ENCODE results near the gene SQSTM1.

The SQSTM1 gene

GRCh38 chr5:179794575-179794974 lies 26.1 kb upstream of the SQSTM1 start:
- DNase-seq = no peak

DNA sequence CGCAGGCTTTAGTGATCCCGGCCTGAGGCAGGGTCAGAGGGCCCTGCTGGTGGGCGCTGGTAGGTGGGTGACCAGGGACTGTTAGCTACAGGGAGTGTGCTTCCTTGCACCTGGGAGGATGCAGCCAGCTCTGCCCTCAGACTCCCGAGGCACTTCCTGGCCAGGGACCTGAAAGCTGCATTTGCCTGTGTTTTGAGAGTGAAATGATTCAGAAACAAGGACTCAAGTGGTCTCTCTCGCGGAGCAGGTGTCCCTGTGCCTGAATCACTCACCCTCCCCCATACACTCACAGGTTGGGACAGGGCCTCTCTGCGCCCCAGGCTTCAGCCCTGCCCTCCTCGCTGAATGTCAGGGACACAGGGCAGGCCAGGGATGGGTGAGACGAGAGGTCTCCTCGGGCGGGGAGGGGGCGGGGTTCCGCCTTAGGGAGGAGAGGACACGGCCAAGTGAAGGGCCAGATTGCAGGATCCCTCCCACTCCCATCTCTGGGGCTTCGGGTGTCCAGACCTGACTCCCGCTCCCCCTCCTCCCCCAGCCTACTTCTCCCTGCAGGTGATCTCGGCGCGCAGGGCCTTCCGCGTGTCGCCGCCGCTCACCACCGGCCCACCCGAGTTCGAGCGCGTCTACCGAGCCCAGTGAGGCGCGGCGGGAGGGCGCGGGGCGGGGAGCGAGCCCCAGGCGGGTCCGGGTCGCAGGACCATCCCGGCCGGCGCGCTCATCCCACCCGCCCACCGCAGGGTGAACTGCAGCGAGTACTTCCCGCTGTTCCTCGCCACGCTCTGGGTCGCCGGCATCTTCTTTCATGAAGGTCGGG lies 25.4 kb upstream of the SQSTM1 start:
- DNase-seq = peak in 1 of 58 donors; percentile 43

DNA sequence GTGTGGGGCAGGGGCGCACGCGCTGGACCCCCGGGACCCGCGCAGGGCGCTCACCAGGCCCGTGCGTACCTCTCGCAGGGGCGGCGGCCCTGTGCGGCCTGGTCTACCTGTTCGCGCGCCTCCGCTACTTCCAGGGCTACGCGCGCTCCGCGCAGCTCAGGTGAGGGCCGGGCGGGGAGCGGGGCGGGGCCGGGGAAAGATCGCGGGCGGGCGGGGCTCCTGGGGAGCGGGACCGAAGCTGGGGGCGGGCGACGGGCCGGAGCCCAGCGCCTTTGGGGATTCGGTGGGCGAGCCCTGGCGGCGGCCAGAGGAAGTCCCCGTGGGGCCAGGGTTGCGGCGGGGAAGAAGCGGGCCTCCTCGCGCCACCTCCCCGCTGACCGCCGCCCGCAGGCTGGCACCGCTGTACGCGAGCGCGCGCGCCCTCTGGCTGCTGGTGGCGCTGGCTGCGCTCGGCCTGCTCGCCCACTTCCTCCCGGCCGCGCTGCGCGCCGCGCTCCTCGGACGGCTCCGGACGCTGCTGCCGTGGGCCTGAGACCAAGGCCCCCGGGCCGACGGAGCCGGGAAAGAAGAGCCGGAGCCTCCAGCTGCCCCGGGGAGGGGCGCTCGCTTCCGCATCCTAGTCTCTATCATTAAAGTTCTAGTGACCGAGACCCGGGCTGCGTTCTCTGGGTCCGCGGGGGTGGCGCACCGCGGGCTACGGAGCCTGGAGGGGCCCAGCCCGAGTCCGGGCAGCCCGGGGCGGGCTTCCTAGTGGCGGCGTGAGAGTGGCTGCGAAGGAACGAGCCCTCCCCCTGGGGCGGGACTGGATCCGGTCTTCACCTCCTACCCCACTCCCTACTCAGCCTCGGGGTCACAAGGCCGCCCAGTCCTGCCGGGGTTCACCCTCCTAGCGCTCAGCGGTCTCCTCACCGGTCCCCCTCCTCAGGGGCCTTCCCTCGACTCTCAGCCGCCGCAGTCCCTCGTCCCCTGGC lies 24.6 kb upstream of the SQSTM1 start:
- DNase-seq = peak in 50 of 58 donors; percentile 10 to 84 (median 60)

- DNase-seq = no peak
These were observed 23.7 kb upstream of the SQSTM1 start for GRCh38 chr5:179796877-179797608.

DNA sequence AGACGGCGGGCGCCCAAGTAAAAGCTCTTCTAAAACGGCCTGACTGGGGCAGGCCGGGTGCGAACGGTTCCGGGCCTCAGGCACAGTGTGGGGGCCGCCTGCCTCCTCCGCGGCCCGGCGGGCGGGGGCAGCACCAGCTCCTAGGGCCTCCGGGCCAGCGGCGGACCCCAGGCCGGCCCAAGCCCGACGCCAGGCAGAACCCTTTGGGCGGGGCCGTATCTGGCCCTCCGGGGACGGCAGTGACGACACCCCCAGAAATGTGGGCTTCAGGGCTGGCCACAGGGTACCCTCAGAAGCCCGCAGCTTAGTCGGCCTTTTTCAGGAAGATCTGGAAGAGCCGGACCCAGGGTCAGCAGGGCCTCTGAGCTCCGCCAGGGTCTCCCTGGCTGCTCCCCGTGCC lies 23.0 kb upstream of the SQSTM1 start:
- no peak for DNase-seq

- no peak for DNase-seq
These were observed 22.4 kb upstream of the SQSTM1 start for GRCh38 chr5:179798144-179798770.

DNA sequence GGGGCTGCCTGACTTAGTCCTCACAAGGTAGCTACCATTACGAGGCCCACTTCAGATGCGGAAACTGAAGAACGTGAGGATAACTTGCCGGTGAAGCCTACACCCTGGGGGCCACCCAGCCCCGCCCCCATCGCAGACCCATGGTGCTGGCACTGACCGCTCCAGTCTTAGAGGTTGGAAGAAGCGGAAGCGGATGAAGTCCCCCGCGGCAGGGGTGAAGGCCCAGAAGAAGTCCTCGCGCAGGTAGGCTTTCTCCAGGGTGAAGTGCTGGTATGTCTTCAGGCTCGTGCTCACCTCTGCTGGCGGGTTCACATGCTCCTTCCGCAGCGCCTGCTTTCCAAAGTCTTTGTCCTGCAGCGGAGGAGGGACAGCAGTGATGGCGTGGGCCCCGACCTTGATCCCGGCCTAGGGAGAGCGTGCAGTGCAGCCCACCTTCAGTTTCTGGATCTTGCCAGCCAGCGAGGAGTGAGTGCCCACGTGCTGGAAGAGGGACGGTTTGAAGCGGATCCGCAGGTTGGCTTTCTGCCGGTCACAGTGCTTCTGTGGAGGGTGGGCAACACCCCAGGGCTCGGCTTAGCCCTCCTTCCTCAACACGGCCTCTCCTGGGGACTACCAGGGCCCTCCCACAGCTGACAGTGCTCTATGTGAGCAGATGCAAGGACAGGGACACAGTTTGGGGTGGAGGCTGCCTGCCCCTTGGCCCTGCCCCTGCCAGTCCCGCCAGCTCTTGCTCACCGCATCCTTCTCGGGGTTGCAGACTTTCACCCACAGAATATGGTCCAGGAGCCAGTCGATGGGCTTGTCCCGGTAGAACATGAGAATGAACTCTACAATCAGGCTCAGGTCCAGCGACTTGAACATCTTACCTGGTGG lies 21.7 kb upstream of the SQSTM1 start:
- no peak for DNase-seq

- no peak for DNase-seq
These were observed 21.1 kb upstream of the SQSTM1 start for GRCh38 chr5:179799644-179799973.

DNA sequence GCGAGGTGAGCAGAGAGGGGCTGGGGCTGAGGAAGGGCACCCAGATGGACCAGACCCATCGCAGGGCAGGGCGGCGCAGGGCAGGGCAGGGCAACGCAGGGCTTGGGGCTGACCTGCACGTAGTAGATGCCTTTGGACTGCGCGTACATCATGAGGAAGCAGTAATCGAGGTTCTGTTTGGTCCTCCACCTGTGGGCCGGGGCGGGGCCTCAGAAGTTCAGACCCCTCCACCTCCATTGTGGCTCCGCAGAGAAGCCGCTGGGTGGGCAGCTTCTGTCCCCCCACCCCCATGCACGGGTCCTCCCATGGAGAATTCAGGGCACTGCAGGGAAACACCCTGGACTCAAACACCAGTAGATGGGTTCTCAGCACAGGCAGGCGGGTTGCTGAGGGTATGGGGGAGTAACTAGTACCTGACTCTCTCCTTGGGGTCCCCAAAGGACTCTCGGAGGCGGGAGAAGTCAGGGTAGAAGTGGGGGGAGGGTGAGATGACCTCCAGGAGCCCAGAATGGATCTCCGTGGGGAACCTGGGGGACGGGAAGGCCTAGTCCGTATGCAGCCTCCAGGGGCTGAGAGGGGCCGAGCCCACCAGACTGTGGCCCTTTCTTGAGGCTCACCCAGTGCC lies 20.5 kb upstream of the SQSTM1 start:
- DNase-seq = no peak

GRCh38 chr5:179800696-179801201 lies 20.0 kb upstream of the SQSTM1 start:
- no peak for DNase-seq

- DNase-seq = peak in 17 of 58 donors; percentile 21 to 58 (median 32)
These were observed 19.1 kb upstream of the SQSTM1 start for GRCh38 chr5:179801304-179802206.

DNA sequence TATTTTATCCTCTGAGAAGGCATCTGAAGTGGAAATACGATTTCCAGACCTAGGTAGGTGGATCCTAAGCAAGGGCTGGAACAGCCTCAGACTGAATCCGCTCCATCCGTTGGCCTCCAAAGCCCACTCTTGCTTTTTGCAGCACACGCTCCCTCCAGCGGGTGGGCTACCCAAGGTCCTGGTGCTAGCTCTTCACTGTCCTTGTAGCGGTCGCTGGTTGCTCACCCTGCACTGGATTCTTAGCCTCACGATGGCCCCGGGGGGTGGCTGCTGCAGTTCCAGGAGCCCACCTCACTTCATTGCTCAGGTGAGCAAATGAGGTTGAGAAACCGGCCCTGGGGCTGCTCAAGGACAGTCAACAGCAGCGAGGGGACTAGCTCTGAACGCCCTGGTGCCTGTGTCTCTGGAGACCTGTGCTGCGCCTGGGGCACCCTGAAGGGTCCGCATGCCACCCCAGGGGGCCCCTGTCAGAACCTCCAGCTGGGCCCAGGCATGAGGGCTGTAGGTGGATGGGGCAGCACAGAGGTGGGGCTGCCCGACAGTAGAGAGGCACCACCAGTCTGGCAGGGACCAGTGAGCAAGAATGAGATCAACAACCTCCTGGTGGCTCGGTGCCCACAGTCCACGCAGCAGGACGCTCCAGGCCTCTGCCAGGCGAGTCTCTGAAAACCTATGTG lies 18.4 kb upstream of the SQSTM1 start:
- DNase-seq = no peak

DNA sequence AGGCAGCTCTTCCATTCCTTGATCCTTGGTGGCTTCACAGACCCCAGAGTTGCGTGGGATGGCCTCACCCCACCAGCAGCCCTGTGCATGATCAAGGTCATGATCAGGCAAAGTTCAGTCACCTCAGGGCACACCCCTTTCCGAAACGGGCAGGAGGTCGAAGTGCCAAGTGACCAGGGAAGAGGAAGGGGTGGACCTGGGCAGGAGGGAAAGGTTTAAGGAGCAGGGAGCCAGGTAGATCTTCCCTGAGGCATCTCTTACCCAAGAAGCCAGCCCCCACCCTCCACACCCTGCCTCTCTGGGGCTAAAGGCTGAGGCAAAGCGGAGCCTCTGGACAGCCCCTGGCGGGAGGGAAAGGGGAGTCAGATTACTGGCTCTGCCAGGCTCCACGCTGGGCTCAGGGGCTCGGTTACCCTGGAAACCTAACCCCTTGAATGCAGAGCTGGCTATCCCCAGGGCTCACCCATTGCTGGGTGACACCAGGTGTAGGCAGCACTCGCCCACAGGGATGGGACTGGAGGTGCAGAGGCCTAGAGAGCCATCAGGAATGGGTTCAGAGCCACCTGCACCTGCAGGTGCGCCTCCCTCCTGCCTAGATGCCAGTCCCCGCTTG lies 17.6 kb upstream of the SQSTM1 start:
- DNase-seq = no peak

GRCh38 chr5:179803651-179804554 lies 16.8 kb upstream of the SQSTM1 start:
- DNase-seq = no peak

- DNase-seq = no peak
These were observed 16.2 kb upstream of the SQSTM1 start for GRCh38 chr5:179804555-179804947.

- DNase-seq = no peak
These were observed 15.6 kb upstream of the SQSTM1 start for GRCh38 chr5:179805070-179805528.
